ENCODE data around the gene MED8. TPM values are rescaled to one million over a fixed set of nuclear protein-coding genes. Genes with fewer than 3 reads are reported as not detected.
A peak's percentile ranks its signal among the peaks of the same experiment; 100 is the strongest.

The MED8 gene
- total RNA-seq, 1 donor from 2014 or later = 19.5 TPM

- H3K27ac Mint-ChIP-seq (ENCODE audit: unreplicated experiment) = no peak overlapping the region
- no peak overlapping the region for H3K4me3 Mint-ChIP-seq (ENCODE audit: unreplicated experiment)
- H3K36me3 Mint-ChIP-seq (ENCODE audit: low read depth, unreplicated experiment) = peaks cover 3% of the 10 kb centered on the region
- TF ChIP-seq CTCF (IDR thresholded peaks at IDR 0.05; ENCODE audit: unreplicated experiment) = no peak
- H3K9me3 Mint-ChIP-seq (ENCODE audit: unreplicated experiment) = no peaks in the 10 kb centered on the region
- peaks cover 23% of the 10 kb centered on the region for H3K4me1 Mint-ChIP-seq (ENCODE audit: unreplicated experiment)
- DNase-seq (ENCODE audit: low spot score) = no peak
- H3K27me3 Mint-ChIP-seq (ENCODE audit: unreplicated experiment) = peaks cover 8% of the 10 kb centered on the region
These were observed 44.5 kb downstream of the MED8 start for GRCh38 chr1:43345120-43345519.

- Mint-ChIP-seq H3K4me1 (ENCODE audit: unreplicated experiment) (peaks cover 17% of the 10 kb centered on the region), H3K27ac (ENCODE audit: unreplicated experiment) (peak overlapping the region; percentile 38), H3K36me3 (ENCODE audit: low read depth, unreplicated experiment) (peaks cover 3% of the 10 kb centered on the region), H3K9me3 (ENCODE audit: unreplicated experiment) (no peaks in the 10 kb centered on the region), H3K4me3 (ENCODE audit: unreplicated experiment) (peak overlapping the region; percentile 1), H3K27me3 (ENCODE audit: unreplicated experiment) (peaks cover 6% of the 10 kb centered on the region)
- TF ChIP-seq CTCF (IDR thresholded peaks at IDR 0.05; ENCODE audit: unreplicated experiment) = no peak
- DNase-seq (ENCODE audit: low spot score) = no peak
These were observed 45.2 kb downstream of the MED8 start for GRCh38 chr1:43344267-43344850.

- H3K27me3 Mint-ChIP-seq (ENCODE audit: unreplicated experiment) = peaks cover 9% of the 10 kb centered on the region
- no peak for DNase-seq (ENCODE audit: low spot score)
- peaks cover 31% of the 10 kb centered on the region for H3K4me1 Mint-ChIP-seq (ENCODE audit: unreplicated experiment)
- H3K9me3 Mint-ChIP-seq (ENCODE audit: unreplicated experiment) = no peaks in the 10 kb centered on the region
- H3K36me3 Mint-ChIP-seq (ENCODE audit: low read depth, unreplicated experiment) = peaks cover 3% of the 10 kb centered on the region
- no peak overlapping the region for H3K27ac Mint-ChIP-seq (ENCODE audit: unreplicated experiment)
- H3K4me3 Mint-ChIP-seq (ENCODE audit: unreplicated experiment) = no peak overlapping the region
- TF ChIP-seq CTCF (IDR thresholded peaks at IDR 0.05; ENCODE audit: unreplicated experiment) = no peak
These were observed 49.0 kb downstream of the MED8 start for GRCh38 chr1:43340559-43340958.

- H3K9me3 Mint-ChIP-seq (ENCODE audit: unreplicated experiment) = no peaks in the 10 kb centered on the region
- peak overlapping the region; percentile 31 for H3K4me3 Mint-ChIP-seq (ENCODE audit: unreplicated experiment)
- H3K27ac Mint-ChIP-seq (ENCODE audit: unreplicated experiment) = no peak overlapping the region
- no peak for DNase-seq (ENCODE audit: low spot score)
- H3K27me3 Mint-ChIP-seq (ENCODE audit: unreplicated experiment) = peaks cover 9% of the 10 kb centered on the region
- peaks cover 32% of the 10 kb centered on the region for H3K4me1 Mint-ChIP-seq (ENCODE audit: unreplicated experiment)
- no peak for TF ChIP-seq CTCF (IDR thresholded peaks at IDR 0.05; ENCODE audit: unreplicated experiment)
- H3K36me3 Mint-ChIP-seq (ENCODE audit: low read depth, unreplicated experiment) = peaks cover 3% of the 10 kb centered on the region
These were observed 49.9 kb downstream of the MED8 start for GRCh38 chr1:43339584-43340232.

- H3K27me3 Mint-ChIP-seq (ENCODE audit: unreplicated experiment) = peaks cover 13% of the 10 kb centered on the region
- H3K36me3 Mint-ChIP-seq (ENCODE audit: low read depth, unreplicated experiment) = peaks cover 3% of the 10 kb centered on the region
- H3K4me3 Mint-ChIP-seq (ENCODE audit: unreplicated experiment) = no peak overlapping the region
- no peak for TF ChIP-seq CTCF (IDR thresholded peaks at IDR 0.05; ENCODE audit: unreplicated experiment)
- no peaks in the 10 kb centered on the region for H3K9me3 Mint-ChIP-seq (ENCODE audit: unreplicated experiment)
- DNase-seq (ENCODE audit: low spot score) = no peak
- H3K4me1 Mint-ChIP-seq (ENCODE audit: unreplicated experiment) = peaks cover 27% of the 10 kb centered on the region
- H3K27ac Mint-ChIP-seq (ENCODE audit: unreplicated experiment) = no peak overlapping the region
These were observed 51.6 kb downstream of the MED8 start for GRCh38 chr1:43338001-43338400.

All from endothelial cell (in vitro differentiated cells).